Muscle of leg (tissue), 11 donors: Measurements from ENCODE around the gene SRSF3. TPM values are rescaled to one million over a fixed set of nuclear protein-coding genes. Genes with fewer than 3 reads are reported as not detected.
"Not testable (repeated sequence)": the region's sequence is repeated elsewhere in the genome, so short reads cannot be mapped to it uniquely, and the experiment has no call there.

Experiments used
- DNase-seq: peaks from one replicate; pipeline ENCODE4 v3.0.0; 2013
- H3K27ac ChIP-seq: one replicate; pipeline ENCODE4 v1.5.1; 2013; ENCODE audit warnings: mild to moderate bottlenecking, low read length, control low read depth
- H3K27me3 ChIP-seq: one replicate; pipeline ENCODE4 v1.6.1; 2013; ENCODE audit warnings: low read length; ENCODE audit not compliant: control insufficient read depth, insufficient read depth
- H3K36me3 ChIP-seq: one replicate; pipeline ENCODE4 v1.6.1; 2013; ENCODE audit warnings: low read length; ENCODE audit not compliant: control insufficient read depth, insufficient read depth
- H3K4me1 ChIP-seq: one replicate; pipeline ENCODE4 v1.6.1; 2013; ENCODE audit warnings: low read length; ENCODE audit not compliant: control insufficient read depth, insufficient read depth
- H3K4me3 ChIP-seq: one replicate; pipeline ENCODE4 v1.5.1; 2013; ENCODE audit warnings: low read length, control low read depth
- H3K9me3 ChIP-seq: replicated peaks from 2 replicates; pipeline ENCODE4 v1.6.1; 2013; ENCODE audit warnings: low read depth, low read length; ENCODE audit not compliant: control insufficient read depth
- WGBS: methylation state at CpG from one replicate; pipeline ENCODE4 v1.1.5; 2013; ENCODE audit warnings: missing lambda C conversion rate; ENCODE audit not compliant: insufficient coverage; 5-methylcytosine and 5-hydroxymethylcytosine counted together
- polyA plus RNA-seq, 8 donors: library from polyadenylated mRNA; unstranded; fragments of 120-200 nt; gene quantifications; one replicate each; pipeline versions ENCODE4 v1.2.1 to v1.2.3, GENCODE V29; 2013; ENCODE audit warnings: inconsistent platforms in 1 of 8, low replicate concordance in 1 of 8; ENCODE audit not compliant: insufficient read length in 8 of 8, insufficient read depth in 1 of 8
- total RNA-seq: library from RNA; stranded (reverse); fragments of 120-200 nt; gene quantifications from one replicate; pipeline ENCODE4 v1.2.4, GENCODE V29; 2013

Gene SRSF3
- total and polyA plus RNA-seq, 9 donors: 261 to 413 (median 315) TPM

GRCh38 chr6:36642913-36643817 lies 49.0 kb downstream of the SRSF3 start:
- Histone ChIP-seq H3K4me3 (no peak overlapping the region), H3K27me3 (no peaks in the 10 kb centered on the region), H3K36me3 (no peaks in the 10 kb centered on the region), H3K27ac (no peak overlapping the region), H3K9me3 (no peaks in the 10 kb centered on the region), H3K4me1 (peaks cover 12% of the 10 kb centered on the region)
- DNase-seq: peak; percentile 35
- 44% methylated on average over 5 of the region's 8 CpGs for WGBS

- Histone ChIP-seq H3K4me3 (no peak overlapping the region), H3K27me3 (no peaks in the 10 kb centered on the region), H3K9me3 (no peaks in the 10 kb centered on the region), H3K36me3 (no peaks in the 10 kb centered on the region), H3K27ac (no peak overlapping the region), H3K4me1 (peaks cover 12% of the 10 kb centered on the region)
- no peak for DNase-seq
- WGBS: 73% methylated on average over 2 of the region's 4 CpGs
Measured at GRCh38 chr6:36643977-36644376, 49.8 kb downstream of the SRSF3 start.

- no CpG with 5 or more reads among the region's 3 CpGs for WGBS
- peaks cover 2% of the 10 kb centered on the region for H3K27me3 ChIP-seq
- no peaks in the 10 kb centered on the region for H3K36me3 ChIP-seq
- peaks cover 6% of the 10 kb centered on the region for H3K4me1 ChIP-seq
- H3K9me3 ChIP-seq: no peaks in the 10 kb centered on the region
- no peak overlapping the region for H3K4me3 ChIP-seq
- DNase-seq: no peak
- no peak overlapping the region for H3K27ac ChIP-seq
Measured at GRCh38 chr6:36649086-36649485, 54.9 kb downstream of the SRSF3 start.

- no peak for DNase-seq
- 67% methylated on average over 9 of the region's 13 CpGs for WGBS
- H3K4me3 ChIP-seq: no peak overlapping the region
Measured at GRCh38 chr6:36649701-36650484, 55.7 kb downstream of the SRSF3 start.

GRCh38 chr6:36650848-36651478 lies 56.8 kb downstream of the SRSF3 start:
- Histone ChIP-seq H3K4me3 (no peak overlapping the region), H3K36me3 (no peaks in the 10 kb centered on the region), H3K27me3 (peaks cover 2% of the 10 kb centered on the region), H3K27ac (no peak overlapping the region), H3K9me3 (no peaks in the 10 kb centered on the region), H3K4me1 (peaks cover 11% of the 10 kb centered on the region)
- no CpG with 5 or more reads among the region's 2 CpGs for WGBS
- DNase-seq: peak; percentile 72

More at GRCh38 chr6:36649701-36650484, 55.7 kb downstream of the SRSF3 start:
- Histone ChIP-seq H3K27ac (no peak overlapping the region), H3K36me3 (no peaks in the 10 kb centered on the region), H3K27me3 (peaks cover 2% of the 10 kb centered on the region), H3K9me3 (no peaks in the 10 kb centered on the region), H3K4me1 (peaks cover 6% of the 10 kb centered on the region)

GRCh38 chr6:36651659-36652379 lies 57.7 kb downstream of the SRSF3 start:
- Histone ChIP-seq H3K9me3 (no peaks in the 10 kb centered on the region), H3K4me3 (no peak overlapping the region)
- WGBS: 71% methylated on average over 1 of the region's 11 CpGs

GRCh38 chr6:36654469-36654868 lies 60.3 kb downstream of the SRSF3 start:
- H3K27me3 ChIP-seq, H3K4me3 ChIP-seq, H3K9me3 ChIP-seq, DNase-seq, H3K27ac ChIP-seq, H3K36me3 ChIP-seq: not testable (repeated sequence)
- no CpG with 5 or more reads among the region's 5 CpGs for WGBS
- H3K4me1 ChIP-seq: peaks cover 13% of the 10 kb centered on the region

More at GRCh38 chr6:36651659-36652379, 57.7 kb downstream of the SRSF3 start:
- H3K27me3 ChIP-seq: peaks cover 2% of the 10 kb centered on the region
- peaks cover 11% of the 10 kb centered on the region for H3K4me1 ChIP-seq
- no peaks in the 10 kb centered on the region for H3K36me3 ChIP-seq
- no peak overlapping the region for H3K27ac ChIP-seq
- DNase-seq: no peak

Other genes with a start within 250 kb of the SRSF3 start
- gene ETV7, start 206.7 kb upstream of the SRSF3 start, total RNA-seq: 0.04 TPM
- under 1 TPM in 6 of 8 donors, not detected in 2; 0.11 to 0.48 (median 0.17) TPM for gene ETV7, start 206.7 kb upstream of the SRSF3 start, polyA plus RNA-seq
- 0.04 TPM for gene PXT1, start 151.5 kb upstream of the SRSF3 start, total RNA-seq
- under 1 TPM in 4 of 8 donors, not detected in 4; 0.05 to 0.15 (median 0.09) TPM for gene PXT1, start 151.5 kb upstream of the SRSF3 start, polyA plus RNA-seq
- 59.2 TPM for gene KCTD20, start 151.4 kb upstream of the SRSF3 start, total RNA-seq
- gene KCTD20, start 151.4 kb upstream of the SRSF3 start, polyA plus RNA-seq: 10 to 100 TPM; 37.4 to 63.7 (median 46.4) TPM
- gene STK38, start 46.9 kb upstream of the SRSF3 start, total RNA-seq: 17.2 TPM
- 10 to 100 TPM; 25.1 to 37.9 (median 28.7) TPM for gene STK38, start 46.9 kb upstream of the SRSF3 start, polyA plus RNA-seq
- 61.8 TPM for gene CDKN1A, start 84.4 kb downstream of the SRSF3 start, total RNA-seq
- gene CDKN1A, start 84.4 kb downstream of the SRSF3 start, polyA plus RNA-seq: 100 to 1,000 TPM; 122 to 163 (median 146) TPM
- gene RAB44, start 103.5 kb downstream of the SRSF3 start, total RNA-seq: 0.04 TPM
- gene RAB44, start 103.5 kb downstream of the SRSF3 start, polyA plus RNA-seq: under 1 TPM; 0.07 to 0.23 (median 0.15) TPM
- gene CPNE5, start 245.1 kb downstream of the SRSF3 start, total RNA-seq: 4.9 TPM
- gene CPNE5, start 245.1 kb downstream of the SRSF3 start, polyA plus RNA-seq: 10 to 100 TPM in 3 of 8 donors, 1 to 10 TPM in 5; 6.9 to 17.8 (median 8.8) TPM